Measurements from ENCODE around the gene DMAC2. TPM values are rescaled to one million over a fixed set of nuclear protein-coding genes. Genes with fewer than 3 reads are reported as not detected.
"Not testable (repeated sequence)": the region's sequence is repeated elsewhere in the genome, so short reads cannot be mapped to it uniquely, and the experiment has no call there.

Gene DMAC2
- total RNA-seq, result 63.2 and 65.4 TPM in 2 replicates
- polyA plus RNA-seq, result 124 and 137 TPM in 2 replicates
- 110 and 114 TPM in 2 replicates for polyA plus RNA-seq (2011; cell fraction: cytosol; rRNA removed)
- polyA plus RNA-seq (2011; cell fraction: nucleus; rRNA removed), result 48.6 and 56.2 TPM in 2 replicates
- polyA plus RNA-seq (2012), result 68.5 and 73.4 TPM in 2 replicates
- polyA minus RNA-seq, result 63.9 and 76.2 TPM in 2 replicates
- 22.8 TPM for polyA minus RNA-seq (2011; cell fraction: cytosol; rRNA and poly(A)+ RNA removed)
- 14.6 and 16.3 TPM in 2 replicates for polyA minus RNA-seq (2011; cell fraction: nucleus; rRNA and poly(A)+ RNA removed)
- Bru-seq, nascent RNA, result percentile 71 among the genes with signal in this experiment
- BruChase-seq, experiment 1, labeled RNA remaining after a 6-hour chase, result percentile 92 among the genes with signal in this experiment
- percentile 80 among the genes with signal in this experiment for BruChase-seq, experiment 2, labeled RNA remaining after a 2-hour chase
- long read RNA-seq, transcript DMAC2-208 (5 exons, 979 nt), result minor isoform, 25 of 198 reads
- long read RNA-seq, transcript DMAC2-201 (6 exons, 1,692 nt), result major isoform, 104 of 198 reads
- long read RNA-seq, transcript DMAC2-210 (5 exons, 1,622 nt), result minor isoform, 14 of 198 reads
- long read RNA-seq, partial matches to known transcripts, result 25 of 198 reads
- long read RNA-seq, other reads (novel, unspliced or antisense), result 21 of 198 reads

GRCh38 chr19:41439441-41440222 is at the start of gene DMAC2:
DMAC2 (minus strand) TSS chr19:41439912; CDS start chr19:41439899, 13 bp downstream.
- Histone ChIP-seq H3K9ac (replicated peaks; ENCODE audit: extremely low read depth, insufficient read depth, low read length) (peak within 1 kb of the TSS; percentile 92), H3K36me3 (ENCODE audit: control insufficient read depth in 2 of 2, extremely low read depth in 1 of 2, insufficient read depth in 2 of 2, low read length in 2 of 2) (peaks cover 0 to 5% of the 10 kb centered on the region in 2 experiments), H3K4me1 (ENCODE audit: control insufficient read depth, extremely low read depth, insufficient read depth, low read length) (peaks cover 6% of the 10 kb centered on the region), H3K9me1 (replicated peaks; ENCODE audit: control insufficient read depth, extremely low read depth, insufficient read depth, low read length) (no peaks in the 10 kb centered on the region), H2AFZ (ENCODE audit: low read depth, low read length) (peak within 1 kb of the TSS; percentile 81), H3K4me3 (replicated peaks in 1 of 3; ENCODE audit: insufficient read depth in 1 of 3, low read depth in 1 of 3, low read length in 3 of 3) (peak within 1 kb of the TSS; percentile 66 to 87 (median 76)), H3K27me3 (ENCODE audit: control insufficient read depth in 2 of 2, insufficient read depth in 2 of 2, low read length in 2 of 2) (peaks cover 0 to 2% of the 10 kb centered on the region in 2 experiments), H4K20me1 (replicated peaks; ENCODE audit: control insufficient read depth, extremely low read depth, insufficient read depth, low read length) (no peaks in the 10 kb centered on the region), H3K27ac (ENCODE audit: insufficient read depth, low read depth, low read length) (peak within 1 kb of the TSS; percentile 89), H3K79me2 (ENCODE audit: control insufficient read depth, insufficient read depth, low read length) (no peaks in the 10 kb centered on the region), H3K4me2 (ENCODE audit: insufficient read depth, low read length) (peak within 1 kb of the TSS; percentile 86), H3K9me3 (replicated peaks; ENCODE audit: control insufficient read depth, insufficient read depth, low read length) (no peaks in the 10 kb centered on the region)
- intact Hi-C loops (cut with micrococcal nuclease) (loop anchor here (1.0 kb wide), 2 partner anchors 42 to 177 kb away; partner anchors contain the start of genes BCKDHA and EXOSC5), dilution Hi-C loops (cut with MboI; ENCODE audit: extremely low pct_ligation_motif_present, low sequenced_read_pairs) (no loop called here)
- POLR2A ChIA-PET, result interaction anchor here (0.6 to 1.7 kb wide), 8 partner anchors 9 to 124 kb away, joined by 3 to 6 read pairs (median 4); partner anchors contain the start of gene B9D2
- FAIRE-seq (peak; percentile 99), DNase-seq (ENCODE audit: low read depth, low spot score) (peak; percentile 98)
- CTCF ChIA-PET, result interaction anchor here (0.8 to 2.5 kb wide), 21 partner anchors 8 to 235 kb away, joined by 3 to 30 read pairs (median 6); partner anchors contain the start of genes B3GNT8, B9D2 and TGFB1
- TSS peak; percentile 87 for BruUV-seq (replicated peaks)
- TF ChIP-seq JUN (IDR thresholded peaks at IDR 0.05; ENCODE audit: borderline replicate concordance, insufficient read depth, insufficient read length, low read depth), result no peak
- no peak for TF ChIP-seq MYC (IDR thresholded peaks at IDR 0.05; ENCODE audit: low read depth, low read length)
- TF ChIP-seq, protein P1, sequence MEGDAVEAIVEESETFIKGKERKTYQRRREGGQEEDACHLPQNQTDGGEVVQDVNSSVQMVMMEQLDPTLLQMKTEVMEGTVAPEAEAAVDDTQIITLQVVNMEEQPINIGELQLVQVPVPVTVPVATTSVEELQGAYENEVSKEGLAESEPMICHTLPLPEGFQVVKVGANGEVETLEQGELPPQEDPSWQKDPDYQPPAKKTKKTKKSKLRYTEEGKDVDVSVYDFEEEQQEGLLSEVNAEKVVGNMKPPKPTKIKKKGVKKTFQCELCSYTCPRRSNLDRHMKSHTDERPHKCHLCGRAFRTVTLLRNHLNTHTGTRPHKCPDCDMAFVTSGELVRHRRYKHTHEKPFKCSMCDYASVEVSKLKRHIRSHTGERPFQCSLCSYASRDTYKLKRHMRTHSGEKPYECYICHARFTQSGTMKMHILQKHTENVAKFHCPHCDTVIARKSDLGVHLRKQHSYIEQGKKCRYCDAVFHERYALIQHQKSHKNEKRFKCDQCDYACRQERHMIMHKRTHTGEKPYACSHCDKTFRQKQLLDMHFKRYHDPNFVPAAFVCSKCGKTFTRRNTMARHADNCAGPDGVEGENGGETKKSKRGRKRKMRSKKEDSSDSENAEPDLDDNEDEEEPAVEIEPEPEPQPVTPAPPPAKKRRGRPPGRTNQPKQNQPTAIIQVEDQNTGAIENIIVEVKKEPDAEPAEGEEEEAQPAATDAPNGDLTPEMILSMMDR (IDR thresholded peaks at IDR 0.05; ENCODE audit: extremely low read depth in 1 of 2, insufficient read depth in 1 of 2, low read depth in 1 of 2, low read length in 2 of 2), result peak; percentile 37 to 52
- TF ChIP-seq POLR2AphosphoS5 (IDR thresholded peaks at IDR 0.05; ENCODE audit: insufficient read depth, low read depth, low read length), result peak; percentile 84
- TF ChIP-seq POLR2A (IDR thresholded peaks at IDR 0.05; ENCODE audit: low read depth, low read length), result peak; percentile 79

DNA sequence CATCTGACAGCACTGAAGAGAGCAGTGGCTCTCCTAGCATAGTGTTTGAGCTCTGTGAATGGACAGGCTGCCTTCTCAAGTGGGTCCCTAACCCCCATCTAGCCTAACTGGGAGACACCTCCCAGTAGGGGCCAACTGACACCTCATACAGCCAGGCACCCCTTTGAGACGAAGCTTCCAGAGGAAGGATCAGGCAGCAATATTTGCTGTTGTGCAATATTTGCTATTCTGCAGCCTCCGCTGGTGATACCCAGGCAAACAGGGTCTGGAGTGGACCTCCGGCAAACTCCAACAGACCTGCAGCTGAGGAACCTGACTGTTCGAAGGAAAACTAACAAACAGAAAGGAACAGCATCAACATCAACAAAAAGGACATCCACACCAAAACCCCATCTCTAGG is 47.2 kb upstream of the DMAC2 start:
- dilution Hi-C loops (cut with MboI; ENCODE audit: extremely low pct_ligation_motif_present, low sequenced_read_pairs); H3K27me3 ChIP-seq (ENCODE audit: control insufficient read depth in 2 of 2, insufficient read depth in 2 of 2, low read length in 2 of 2); H4K20me1 ChIP-seq (replicated peaks; ENCODE audit: control insufficient read depth, extremely low read depth, insufficient read depth, low read length); DNase-seq (ENCODE audit: low read depth, low spot score); H3K4me3 ChIP-seq (replicated peaks in 1 of 3; ENCODE audit: insufficient read depth in 1 of 3, low read depth in 1 of 3, low read length in 3 of 3); POLR2A ChIA-PET; H3K4me1 ChIP-seq (ENCODE audit: control insufficient read depth, extremely low read depth, insufficient read depth, low read length); intact Hi-C loops (cut with micrococcal nuclease); H3K9ac ChIP-seq (replicated peaks; ENCODE audit: extremely low read depth, insufficient read depth, low read length); H3K4me2 ChIP-seq (ENCODE audit: insufficient read depth, low read length); H3K79me2 ChIP-seq (ENCODE audit: control insufficient read depth, insufficient read depth, low read length); H3K9me3 ChIP-seq (replicated peaks; ENCODE audit: control insufficient read depth, insufficient read depth, low read length); CTCF ChIA-PET; H2AFZ ChIP-seq (ENCODE audit: low read depth, low read length); H3K27ac ChIP-seq (ENCODE audit: insufficient read depth, low read depth, low read length); FAIRE-seq; H3K9me1 ChIP-seq (replicated peaks; ENCODE audit: control insufficient read depth, extremely low read depth, insufficient read depth, low read length); BruUV-seq (replicated peaks); H3K36me3 ChIP-seq (ENCODE audit: control insufficient read depth in 2 of 2, extremely low read depth in 1 of 2, insufficient read depth in 2 of 2, low read length in 2 of 2): not testable (repeated sequence)

All from endothelial cell of umbilical vein (primary cell).